GM23338 (cell line): ENCODE measurements around the gene NPC2. TPM values are rescaled to one million over a fixed set of nuclear protein-coding genes. Genes with fewer than 3 reads are reported as not detected.
A peak's percentile ranks its signal among the peaks of the same experiment; 100 is the strongest.

Source experiments
- ATAC-seq: fragments of 200-7000 bp; cut with Tn5 transposase; 3 replicates; pipeline ENCODE4 v1.9.1; 2020
- DNase-seq: peaks from one replicate; pipeline ENCODE4 v3.0.0-alpha.2; 2015; ENCODE audit warnings: low spot score
- H2AFZ ChIP-seq: fragments of 200-600 bp; sonication (generic); 2 replicates; pipeline ENCODE4 v1.8.0; 2016; ENCODE audit warnings: antibody characterized with exemption, mild to moderate bottlenecking, moderate library complexity
- H3F3A ChIP-seq: fragments of 200-600 bp; sonication (generic); replicated peaks from 2 replicates; pipeline ENCODE4 v1.8.0; 2017; ENCODE audit warnings: antibody characterized with exemption, mixed run types, low read depth
- H3K27ac ChIP-seq: fragments of 200-600 bp; sonication (generic); 2 replicates; pipeline ENCODE4 v1.6.1; 2016; ENCODE audit warnings: low read depth
- H3K27me3 ChIP-seq: fragments of 200-600 bp; sonication (generic); 2 replicates; pipeline ENCODE4 v1.8.0; 2016; ENCODE audit warnings: mild to moderate bottlenecking, mixed run types, moderate library complexity; ENCODE audit not compliant: insufficient read depth
- H3K36me3 ChIP-seq: fragments of 200-600 bp; sonication (generic); 2 replicates; pipeline ENCODE4 v1.8.0; 2016; ENCODE audit warnings: mild to moderate bottlenecking; ENCODE audit not compliant: insufficient read depth
- H3K4me1 ChIP-seq: fragments of 200-600 bp; sonication (generic); 2 replicates; pipeline ENCODE4 v1.8.0; 2016; ENCODE audit warnings: mild to moderate bottlenecking, moderate library complexity; ENCODE audit not compliant: insufficient read depth
- H3K4me2 ChIP-seq: fragments of 200-600 bp; sonication (generic); 2 replicates; pipeline ENCODE4 v1.7.1; 2017; ENCODE audit warnings: mixed run types
- H3K4me3 ChIP-seq: fragments of 200-600 bp; sonication (generic); 2 replicates; pipeline ENCODE4 v1.6.1; 2016; ENCODE audit warnings: mixed run types
- H3K79me2 ChIP-seq: fragments of 200-600 bp; sonication (generic); replicated peaks from 2 replicates; pipeline ENCODE4 v1.8.0; 2017; ENCODE audit warnings: mild to moderate bottlenecking; ENCODE audit not compliant: insufficient read depth
- H3K9me2 ChIP-seq: fragments of 200-600 bp; sonication (generic); 2 replicates; pipeline ENCODE4 v1.8.0; 2017; ENCODE audit not compliant: insufficient read depth
- H4K20me1 ChIP-seq: fragments of 200-600 bp; sonication (generic); replicated peaks from 2 replicates; pipeline ENCODE4 v1.8.0; 2017; ENCODE audit warnings: mild to moderate bottlenecking; ENCODE audit not compliant: insufficient read depth
- H3K27ac Mint-ChIP-seq: 2 replicates; pipeline ENCODE4 v1.8.0; 2020; ENCODE audit warnings: inconsistent platforms, mild to moderate bottlenecking, moderate library complexity, mixed read lengths
- H3K27me3 Mint-ChIP-seq: 3 replicates; pipeline ENCODE4 v1.8.0; 2022; ENCODE audit warnings: low read depth, mild to moderate bottlenecking, moderate library complexity, mixed read lengths, inconsistent platforms; ENCODE audit not compliant: insufficient read depth, poor library complexity
- H3K36me3 Mint-ChIP-seq: 3 replicates; pipeline ENCODE4 v1.8.0; 2021; ENCODE audit warnings: low read depth, mild to moderate bottlenecking, inconsistent platforms, moderate library complexity, mixed read lengths
- H3K4me1 Mint-ChIP-seq: 3 replicates; pipeline ENCODE4 v1.8.0; 2020; ENCODE audit warnings: mild to moderate bottlenecking, inconsistent platforms, mixed read lengths
- H3K4me3 Mint-ChIP-seq: 3 replicates; pipeline ENCODE4 v1.8.0; 2021; ENCODE audit warnings: moderate library complexity, mild to moderate bottlenecking, inconsistent platforms, mixed read lengths
- H3K9me3 Mint-ChIP-seq: 3 replicates; pipeline ENCODE4 v1.8.0; 2020; ENCODE audit warnings: moderate library complexity, mild to moderate bottlenecking, inconsistent platforms, mixed read lengths
- CREB1 ChIP-seq: fragments of 250-450 bp; sonication (Bioruptor Pico); IDR thresholded peaks from 2 replicates; pipeline ENCODE4 v1.5.0; 2020; ENCODE audit warnings: low read depth, mild to moderate bottlenecking, moderate library complexity
- CTCF ChIP-seq, 2 experiments: fragments of 200-600 bp in 1 of 2; sonication (generic) in 1 of 2; conservative IDR thresholded peaks; 2 replicates each; pipeline versions ENCODE4 v1.5.1 to v1.6.1; 2016 to 2017; ENCODE audit warnings: antibody characterized with exemption in 2 of 2, low read depth in 2 of 2, mild to moderate bottlenecking in 2 of 2, moderate library complexity in 1 of 2
- ETS1 ChIP-seq: IDR thresholded peaks from 2 replicates; pipeline ENCODE4 v1.6.1; 2016; ENCODE audit warnings: antibody characterized with exemption
- EZH2phosphoT487 ChIP-seq: fragments of 200-600 bp; sonication (generic); IDR thresholded peaks from one replicate; pipeline ENCODE4 v1.8.1; 2018; ENCODE audit warnings: antibody characterized with exemption; ENCODE audit not compliant: unreplicated experiment
- JUNB ChIP-seq: IDR thresholded peaks from one replicate; pipeline ENCODE4 v1.6.1; 2016; ENCODE audit warnings: antibody characterized with exemption; ENCODE audit not compliant: unreplicated experiment
- NANOG ChIP-seq: IDR thresholded peaks from 2 replicates; pipeline ENCODE4 v1.6.1; 2016; ENCODE audit warnings: antibody characterized with exemption, borderline replicate concordance
- POLR2AphosphoS5 ChIP-seq: IDR thresholded peaks from 2 replicates; pipeline ENCODE4 v1.6.1; 2016; ENCODE audit warnings: antibody characterized with exemption, low read depth
- REST ChIP-seq: IDR thresholded peaks from one replicate; pipeline ENCODE4 v1.6.1; 2018; ENCODE audit warnings: antibody characterized with exemption; ENCODE audit not compliant: unreplicated experiment
- ZNF114 ChIP-seq: fragments of 250-450 bp; sonication (Bioruptor Pico); IDR thresholded peaks from 2 replicates; pipeline ENCODE4 v1.5.0; 2020; ENCODE audit warnings: mild to moderate bottlenecking, moderate library complexity
- ZNF462 ChIP-seq: fragments of 250-450 bp; sonication (Bioruptor Pico); IDR thresholded peaks from 2 replicates; pipeline ENCODE4 v1.5.0; 2020; ENCODE audit warnings: mild to moderate bottlenecking, moderate library complexity
- polyA plus RNA-seq: library from polyadenylated mRNA; unstranded; fragments of >200 nt; fragmentation: Nextera tagmentation; extraction: Ambion mirVana; gene quantifications from 2 replicates; pipeline ENCODE4 v1.2.1, GENCODE V29; 2016
- total RNA-seq: library from RNA; depleted of rRNA; stranded (reverse); fragments of >200 nt; shearing (Covaris generic); gene quantifications from 2 replicates; pipeline ENCODE4 v1.2.3, GENCODE V29; 2014

The NPC2 gene
- total and polyA plus RNA-seq, 2 experiments from 2014 or later = 287 to 344 TPM

DNA sequence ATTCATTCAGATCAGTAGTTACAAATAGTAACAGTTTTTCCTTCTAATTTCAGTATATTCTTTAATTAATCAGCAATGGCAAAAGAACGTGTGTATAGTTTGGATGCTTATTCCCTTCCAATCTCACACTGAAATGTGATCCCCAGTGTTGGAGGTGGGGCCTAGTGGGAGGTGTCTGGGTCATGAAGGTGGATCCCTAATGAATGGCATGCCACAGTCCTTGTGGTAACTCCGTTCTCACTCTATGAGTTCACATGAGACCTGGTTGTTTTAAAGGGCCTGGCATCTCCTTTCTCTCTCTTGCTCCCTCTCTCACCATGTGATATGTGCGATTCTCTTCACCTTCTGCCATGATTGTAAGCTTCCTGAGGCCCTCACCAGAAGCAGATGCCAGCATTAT lies 48.2 kb downstream of the NPC2 start:
- TF ChIP-seq NANOG = no peak
- no peak for TF ChIP-seq POLR2AphosphoS5
- TF ChIP-seq EZH2phosphoT487 = no peak
- no peak for TF ChIP-seq REST
- no peak for TF ChIP-seq CREB1
- no peak for TF ChIP-seq ZNF114 (CRISPR knock-in tag)
- no peak for TF ChIP-seq JUNB
- H3K27me3 Mint-ChIP-seq = peaks cover 5% of the 10 kb centered on the region
- peaks cover 18% of the 10 kb centered on the region for H3K4me1 Mint-ChIP-seq
- ATAC-seq = peak; percentile 100
- no peak overlapping the region for H3K4me2 ChIP-seq
- no peaks in the 10 kb centered on the region for H3K79me2 ChIP-seq
- H3K27ac Mint-ChIP-seq = no peak overlapping the region; the same call in 1 of the 2 replicates
- DNase-seq = peak; percentile 85
- no peaks in the 10 kb centered on the region for H3F3A ChIP-seq
- H3K4me3 Mint-ChIP-seq = no peak overlapping the region
- no peak overlapping the region for H2AFZ ChIP-seq
- no peaks in the 10 kb centered on the region for H3K36me3 ChIP-seq
- H3K27me3 ChIP-seq = no peaks in the 10 kb centered on the region
- no peak overlapping the region for H3K4me3 ChIP-seq
- no peaks in the 10 kb centered on the region for H3K9me3 Mint-ChIP-seq
- H3K27ac ChIP-seq = no peak overlapping the region
- H3K4me1 ChIP-seq = peaks cover 21% of the 10 kb centered on the region
- no peaks in the 10 kb centered on the region for H3K36me3 Mint-ChIP-seq
- H4K20me1 ChIP-seq = no peaks in the 10 kb centered on the region
- no peaks in the 10 kb centered on the region for H3K9me2 ChIP-seq

GRCh38 chr14:74442757-74443156 lies 50.3 kb downstream of the NPC2 start:
- ATAC-seq (no peak), DNase-seq (no peak)
- H3K27ac Mint-ChIP-seq = no peak overlapping the region; the same call in 1 of the 2 replicates
- Histone ChIP-seq H3K36me3 (no peaks in the 10 kb centered on the region), H4K20me1 (no peaks in the 10 kb centered on the region), H3K9me2 (no peaks in the 10 kb centered on the region), H3K27me3 (no peaks in the 10 kb centered on the region), H3F3A (no peaks in the 10 kb centered on the region), H3K4me3 (no peak overlapping the region), H2AFZ (no peak overlapping the region), H3K27ac (no peak overlapping the region), H3K4me2 (no peak overlapping the region), H3K4me1 (peaks cover 26% of the 10 kb centered on the region), H3K79me2 (no peaks in the 10 kb centered on the region)
- peaks cover 5% of the 10 kb centered on the region for H3K27me3 Mint-ChIP-seq
- H3K9me3 Mint-ChIP-seq = no peaks in the 10 kb centered on the region
- no peaks in the 10 kb centered on the region for H3K36me3 Mint-ChIP-seq
- peaks cover 29% of the 10 kb centered on the region for H3K4me1 Mint-ChIP-seq
- no peak overlapping the region; the same call in 2 of the 3 replicates for H3K4me3 Mint-ChIP-seq
- TF ChIP-seq ZNF462 (no peak), ETS1 (no peak), NANOG (no peak), CTCF (conservative IDR thresholded peaks at IDR 0.05; ENCODE audit: low read depth in 2 of 2) (no peak)
